ENCODE data around the gene TMEM259. TPM values are rescaled to one million over a fixed set of nuclear protein-coding genes. Genes with fewer than 3 reads are reported as not detected.

TMEM259 gene
- total and polyA plus RNA-seq, 2 of the 13 experiments (the other 11 are each of a cell fraction or from before 2014, with no cell fraction given), result 64.7 to 164 TPM

- TF ChIP-seq SNAPC2 (CRISPR knock-in tag; IDR thresholded peaks at IDR 0.05), result no peak
- peak; percentile 99 for TF ChIP-seq NFYB (CRISPR knock-in tag; IDR thresholded peaks at IDR 0.05)
- peak; percentile 37; the same call in 1 of the 2 replicates for TF ChIP-seq HMGXB3 (CRISPR knock-in tag; IDR thresholded peaks at IDR 0.05; ENCODE audit: borderline replicate concordance)
Observed at GRCh38 chr19:1040476-1041271, 19.8 kb upstream of the TMEM259 start (continued).

- H3K36me3 ChIP-seq (replicated peaks in 1 of 2; ENCODE audit: control insufficient read depth in 1 of 2, insufficient read depth in 2 of 2, low read length in 2 of 2), result peaks cover 4 to 17% of the 10 kb centered on the region in 2 experiments; a peak in 4 of 5 replicates
- POLR2A ChIA-PET, result interaction anchor here (0.7 to 4.1 kb wide), 8 partner anchors 11 to 56 kb away, joined by 3 to 71 read pairs (median 4); partner anchors contain the start of genes CNN2 and RNU6-2
- H3K27me3 ChIP-seq (ENCODE audit: control insufficient read depth in 1 of 2, insufficient read depth in 2 of 2, low read length in 2 of 2), result no peaks in the 10 kb centered on the region
- WGBS (ENCODE audit: low lambda C conversion rate), result 11% methylated on average over 22 of the region's 56 CpGs
- FAIRE-seq, result peak; percentile 54
- peak within 1 kb of the TSS; percentile 62 to 79 (median 73) for H3K4me3 ChIP-seq (replicated peaks in 1 of 3; ENCODE audit: insufficient read depth in 1 of 3, low read depth in 2 of 3, low read length in 3 of 3)
- intact Hi-C loops (cut with micrococcal nuclease; ENCODE audit: unreplicated experiment) (no loop called here), in situ Hi-C loops (cut with HindIII; ENCODE audit: extremely low pct_ligation_motif_present, low pct_unique_long_range_greater_than_20kb) (no loop called here)
- no peaks in the 10 kb centered on the region for H4K20me1 ChIP-seq (ENCODE audit: insufficient read depth, low read length)
- peak; percentile 90 for DNase-seq (ENCODE audit: low spot score)
- peak within 1 kb of the TSS; percentile 23 for H3K27ac ChIP-seq (ENCODE audit: extremely low read length, insufficient read depth, low read length)
- CTCF ChIA-PET (ENCODE audit: low intra/inter-chr PET ratio, low total read pairs), result no interaction called here
- ATAC-seq, result peak; percentile 91
- peak within 1 kb of the TSS; percentile 58 for H3K9ac ChIP-seq (ENCODE audit: insufficient read depth, low read depth, low read length)
- H3K4me1 ChIP-seq (ENCODE audit: insufficient read depth, low read length), result peaks cover 25% of the 10 kb centered on the region
- no peaks in the 10 kb centered on the region for H3K79me2 ChIP-seq (ENCODE audit: insufficient read depth, low read length)
- no peaks in the 10 kb centered on the region for H3K9me3 ChIP-seq (ENCODE audit: low read length)
- H3K4me2 ChIP-seq (ENCODE audit: low read depth, low read length), result peak within 1 kb of the TSS; percentile 98
- H2AFZ ChIP-seq (ENCODE audit: low read length), result no peak within 1 kb of the TSS
- BruUV-seq (replicated peaks), result no TSS peak
- TF ChIP-seq CBX1 (IDR thresholded peaks at IDR 0.05; ENCODE audit: low read depth) (no peak), ZFP82 (CRISPR knock-in tag; IDR thresholded peaks at IDR 0.05; ENCODE audit: borderline replicate concordance) (no peak), HDAC2 (CRISPR knock-in tag; IDR thresholded peaks at IDR 0.05) (peak; percentile 60; the same call in 1 of the 2 replicates), ZSCAN5A (CRISPR knock-in tag; IDR thresholded peaks at IDR 0.05; ENCODE audit: borderline replicate concordance) (no peak), HNF4A (CRISPR knock-in tag; IDR thresholded peaks at IDR 0.05) (no peak), KLF11 (CRISPR knock-in tag; IDR thresholded peaks at IDR 0.05) (peak; percentile 95), TCF7 (IDR thresholded peaks at IDR 0.05; ENCODE audit: low read depth) (no peak), ATF6 (CRISPR knock-in tag; conservative IDR thresholded peaks at IDR 0.05) (no peak), ATF7 (IDR thresholded peaks at IDR 0.05) (no peak), ATF7 (CRISPR knock-in tag; IDR thresholded peaks at IDR 0.05) (no peak; the same call in 1 of the 2 replicates)
Observed at GRCh38 chr19:1039646-1040475, 18.9 kb upstream of the TMEM259 start, which contains the start of gene ABCA7. Gene ABCA7 (plus strand): TSS chr19:1040107. CDS start chr19:1041362, 1,255 bp downstream.

Measured in HepG2 (cell line).